22Rv1 (cell line): ENCODE results near the gene SMAP2.

Experiments
- CTCF ChIP-seq: fragments of 450-650 bp; IDR thresholded peaks from 2 replicates; pipeline ENCODE4 v1.5.1; 2017; ENCODE audit warnings: mild to moderate bottlenecking
- ZFX ChIP-seq: fragments of 450-650 bp; IDR thresholded peaks from 2 replicates; pipeline ENCODE4 v1.6.1; 2017; ENCODE audit warnings: antibody characterized with exemption, borderline replicate concordance

GRCh38 chr1:40392221-40392620, 18.7 kb downstream of the SMAP2 start:
- no peak for TF ChIP-seq CTCF
- TF ChIP-seq ZFX, result no peak
